Gastroesophageal sphincter (tissue), 3 donors: ENCODE data around the gene ACSL6.

Source experiments
- POLR2A ChIP-seq, 2 donors: fragments of 450-650 bp; IDR thresholded peaks; one replicate each; pipeline ENCODE4 v1.6.1; 2017; ENCODE audit warnings: antibody characterized with exemption in 2 of 2, mild to moderate bottlenecking in 2 of 2, moderate library complexity in 1 of 2
- POLR2AphosphoS5 ChIP-seq: sonication (generic); formaldehyde crosslinking; IDR thresholded peaks from one replicate; pipeline ENCODE4 v1.6.1; 2017; ENCODE audit warnings: antibody characterized with exemption
- TF ChIP-seq, protein P1 (sequence below), 4 experiments: fragments of 200-600 bp in 2 of 4; fragments of 450-650 bp in 2 of 4; sonication (generic) in 1 of 4; IDR thresholded peaks; one replicate each; pipeline ENCODE4 v1.5.1; 2017 to 2019; ENCODE audit warnings: antibody characterized with exemption in 4 of 4, mild to moderate bottlenecking in 2 of 4, moderate library complexity in 2 of 4

- TF ChIP-seq, protein P1, sequence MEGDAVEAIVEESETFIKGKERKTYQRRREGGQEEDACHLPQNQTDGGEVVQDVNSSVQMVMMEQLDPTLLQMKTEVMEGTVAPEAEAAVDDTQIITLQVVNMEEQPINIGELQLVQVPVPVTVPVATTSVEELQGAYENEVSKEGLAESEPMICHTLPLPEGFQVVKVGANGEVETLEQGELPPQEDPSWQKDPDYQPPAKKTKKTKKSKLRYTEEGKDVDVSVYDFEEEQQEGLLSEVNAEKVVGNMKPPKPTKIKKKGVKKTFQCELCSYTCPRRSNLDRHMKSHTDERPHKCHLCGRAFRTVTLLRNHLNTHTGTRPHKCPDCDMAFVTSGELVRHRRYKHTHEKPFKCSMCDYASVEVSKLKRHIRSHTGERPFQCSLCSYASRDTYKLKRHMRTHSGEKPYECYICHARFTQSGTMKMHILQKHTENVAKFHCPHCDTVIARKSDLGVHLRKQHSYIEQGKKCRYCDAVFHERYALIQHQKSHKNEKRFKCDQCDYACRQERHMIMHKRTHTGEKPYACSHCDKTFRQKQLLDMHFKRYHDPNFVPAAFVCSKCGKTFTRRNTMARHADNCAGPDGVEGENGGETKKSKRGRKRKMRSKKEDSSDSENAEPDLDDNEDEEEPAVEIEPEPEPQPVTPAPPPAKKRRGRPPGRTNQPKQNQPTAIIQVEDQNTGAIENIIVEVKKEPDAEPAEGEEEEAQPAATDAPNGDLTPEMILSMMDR (IDR thresholded peaks at IDR 0.05) = no peak
- no peak for TF ChIP-seq POLR2A (IDR thresholded peaks at IDR 0.05)
- TF ChIP-seq POLR2AphosphoS5 = no peak
These were observed 19.7 kb downstream of the ACSL6 start for GRCh38 chr5:131991593-131992324.
